SK-N-SH (cell line): ENCODE data around the gene RNASEH2B. TPM values are rescaled to one million over a fixed set of nuclear protein-coding genes. Genes with fewer than 3 reads are reported as not detected.

Source experiments
- CTCF ChIA-PET: fragments of 300-600, 350-600 bp; formaldehyde crosslinking; extraction: SDS; loops from one replicate; lab custom pipeline; 2021; lab: Yijun Ruan, JAX
- POLR2A ChIA-PET: fragments of 350-600 bp; sonication (Branson Sonifier 250); formaldehyde crosslinking; extraction: SDS; loops from one replicate; lab custom pipeline; 2020; ENCODE audit warnings: antibody characterized with exemption, inconsistent platforms; lab: Yijun Ruan, JAX
- DNase-seq: peaks from one replicate; pipeline ENCODE4 v3.0.0; 2012
- H2AFZ ChIP-seq: fragments of 200-600 bp; sonication (generic); 2 replicates; pipeline ENCODE4 v1.8.1; 2016; ENCODE audit warnings: antibody characterized with exemption, mild to moderate bottlenecking, low read depth
- H3F3A ChIP-seq: fragments of 200-600 bp; sonication (generic); replicated peaks from 2 replicates; pipeline ENCODE3; 2016; ENCODE audit warnings: antibody characterized with exemption, mild to moderate bottlenecking; ENCODE audit not compliant: insufficient read depth
- H3K27ac ChIP-seq, 2 experiments: fragments of 200-500 bp in 1 of 2; fragments of 200-600 bp in 1 of 2; sonication (Bioruptor generic) in 1 of 2; sonication (generic), shearing (Covaris generic) in 1 of 2; 2 replicates each; pipeline versions ENCODE4 v1.5.1 to v1.6.1; 2014 to 2016; ENCODE audit warnings: low read depth in 2 of 2, inconsistent platforms in 1 of 2, low read length in 1 of 2, mild to moderate bottlenecking in 1 of 2, mixed read lengths in 1 of 2
- H3K27me3 ChIP-seq: fragments of 200-600 bp; sonication (generic), shearing (Covaris generic); 2 replicates; pipeline ENCODE4 v1.6.1; 2016; ENCODE audit warnings: mixed run types; ENCODE audit not compliant: insufficient read depth
- H3K36me3 ChIP-seq, 2 experiments: fragments of 200-500 bp in 1 of 2; fragments of 200-600 bp in 1 of 2; sonication (Bioruptor generic) in 1 of 2; sonication (generic) in 1 of 2; replicated peaks in 1 of 2; 2 replicates each; pipeline versions ENCODE3 to v1.5.1; 2014 to 2016; ENCODE audit warnings: low read length in 1 of 2, mild to moderate bottlenecking in 1 of 2; ENCODE audit not compliant: insufficient read depth in 2 of 2, control insufficient read depth in 1 of 2
- H3K4me1 ChIP-seq, 2 experiments: fragments of 200-500 bp in 1 of 2; fragments of 200-600 bp in 1 of 2; sonication (Bioruptor generic) in 1 of 2; sonication (generic), shearing (Covaris generic) in 1 of 2; 2 replicates each; pipeline versions ENCODE4 v1.5.1 to v1.6.1; 2014 to 2016; ENCODE audit warnings: low read depth in 1 of 2, low read length in 1 of 2, mixed run types in 1 of 2; ENCODE audit not compliant: insufficient read depth in 2 of 2, control insufficient read depth in 1 of 2
- H3K4me2 ChIP-seq: fragments of 200-600 bp; sonication (generic), shearing (Covaris generic); 2 replicates; pipeline ENCODE4 v1.6.1; 2017; ENCODE audit warnings: mixed run types
- H3K4me3 ChIP-seq, 2 experiments: fragments of 200-500 bp in 1 of 2; fragments of 200-600 bp in 1 of 2; sonication (Bioruptor generic) in 1 of 2; sonication (generic), shearing (Covaris generic) in 1 of 2; 2 replicates each; pipeline versions ENCODE4 v1.5.1 to v1.8.1; 2014 to 2016; ENCODE audit warnings: low read depth in 2 of 2, inconsistent platforms in 1 of 2, low read length in 1 of 2, mild to moderate bottlenecking in 1 of 2, mixed read lengths in 1 of 2, moderate library complexity in 1 of 2
- H3K79me2 ChIP-seq: fragments of 200-600 bp; sonication (generic); 2 replicates; pipeline ENCODE4 v1.8.1; 2017; ENCODE audit warnings: mild to moderate bottlenecking; ENCODE audit not compliant: insufficient read depth
- H3K9ac ChIP-seq: fragments of 200-600 bp; sonication (generic); 2 replicates; pipeline ENCODE4 v1.6.1; 2017; ENCODE audit warnings: mixed run types
- H3K9me2 ChIP-seq: fragments of 200-600 bp; sonication (generic); 2 replicates; pipeline ENCODE4 v1.6.1; 2017; ENCODE audit warnings: mixed run types
- H3K9me3 ChIP-seq: fragments of 200-600 bp; sonication (generic); 2 replicates; pipeline ENCODE4 v1.6.1; 2017; ENCODE audit warnings: mixed run types, mild to moderate bottlenecking, moderate library complexity
- H4K20me1 ChIP-seq: fragments of 200-600 bp; sonication (generic); 2 replicates; pipeline ENCODE4 v1.6.1; 2017; ENCODE audit warnings: mild to moderate bottlenecking, mixed run types; ENCODE audit not compliant: insufficient read depth
- CHD2 ChIP-seq: fragments of 150-350 bp; IDR thresholded peaks from 2 replicates; pipeline ENCODE4 v1.6.1; 2018; ENCODE audit warnings: low read length; ENCODE audit not compliant: partially characterized antibody
- ELF1 ChIP-seq: IDR thresholded peaks from 2 replicates; pipeline ENCODE4 v1.4.0; 2012
- EZH2phosphoT487 ChIP-seq: fragments of 200-600 bp; sonication (generic); IDR thresholded peaks from 2 replicates; pipeline ENCODE4 v1.6.1; 2017; ENCODE audit warnings: low read depth, mixed run types, mild to moderate bottlenecking, antibody characterized with exemption, moderate library complexity, borderline replicate concordance
- FOSL2 ChIP-seq: IDR thresholded peaks from 2 replicates; pipeline ENCODE4 v1.4.0; 2012; ENCODE audit warnings: low read depth, mild to moderate bottlenecking, moderate library complexity, borderline replicate concordance
- FOXJ3 ChIP-seq: sonication (generic); formaldehyde crosslinking; IDR thresholded peaks from 2 replicates; pipeline ENCODE4 v1.5.1; 2020; ENCODE audit warnings: mild to moderate bottlenecking, missing genetic modification reagents
- JUND ChIP-seq: IDR thresholded peaks from 2 replicates; pipeline ENCODE4 v1.4.0; 2012
- RFX5 ChIP-seq: IDR thresholded peaks from 2 replicates; pipeline ENCODE4 v1.6.1; 2012; ENCODE audit warnings: mild to moderate bottlenecking, improper control_type of control experiment, low read length
- RXRA ChIP-seq: IDR thresholded peaks from 2 replicates; pipeline ENCODE4 v1.4.0; 2012; ENCODE audit warnings: low read depth, mild to moderate bottlenecking, borderline replicate concordance
- TAF1 ChIP-seq: IDR thresholded peaks from 2 replicates; pipeline ENCODE4 v1.6.1; 2012; ENCODE audit warnings: low read depth, mild to moderate bottlenecking, low read length, moderate library complexity, borderline replicate concordance
- TCF12 ChIP-seq: IDR thresholded peaks from 2 replicates; pipeline ENCODE4 v1.4.0; 2012
- ZBTB33 ChIP-seq: IDR thresholded peaks from 2 replicates; pipeline ENCODE4 v1.4.0; 2012; ENCODE audit warnings: low read depth, borderline replicate concordance
- WGBS: methylation state at CpG from one replicate; pipeline ENCODE4 v1.1.6; 2017; ENCODE audit warnings: low lambda C conversion rate; 5-methylcytosine and 5-hydroxymethylcytosine counted together
- polyA plus RNA-seq, 3 experiments: library from polyadenylated mRNA; depleted of rRNA; stranded (reverse); fragments of >200 nt; gene quantifications; 2 replicates each; pipeline ENCODE4 v1.2.3, GENCODE V29; 2012

Gene RNASEH2B
- polyA plus RNA-seq, 1 of the 3 experiments (the other 2 are of a cell fraction), result 13.0 TPM

- H3K27ac ChIP-seq, result no peak overlapping the region
- no peak overlapping the region for H3K9ac ChIP-seq
- no peaks in the 10 kb centered on the region for H3K36me3 ChIP-seq
- no peaks in the 10 kb centered on the region for H3K27me3 ChIP-seq
- no peak for TF ChIP-seq TCF12
- TF ChIP-seq TAF1, result no peak
- no peak for TF ChIP-seq FOXJ3
- no peak for TF ChIP-seq CHD2
- TF ChIP-seq, all 33 proteins: peak for 0
- ChIA-PET POLR2A (no interaction called here), CTCF (no interaction called here)
- no peak for DNase-seq
- no peaks in the 10 kb centered on the region for H3K9me2 ChIP-seq
- H3K9me3 ChIP-seq, result no peaks in the 10 kb centered on the region
- H3K4me3 ChIP-seq, result no peak overlapping the region
- H3K79me2 ChIP-seq, result no peaks in the 10 kb centered on the region
- no peak overlapping the region for H3K4me2 ChIP-seq
- H3F3A ChIP-seq, result no peaks in the 10 kb centered on the region
- 31% methylated on average over 2 of the region's 2 CpGs for WGBS
- H2AFZ ChIP-seq, result no peak overlapping the region
- H3K4me1 ChIP-seq, result no peaks in the 10 kb centered on the region; a peak in 1 of 4 replicates
- no peaks in the 10 kb centered on the region for H4K20me1 ChIP-seq
Observed at GRCh38 chr13:50873467-50873866, 36.1 kb upstream of the RNASEH2B start.

- Histone ChIP-seq H4K20me1 (no peaks in the 10 kb centered on the region), H3F3A (no peaks in the 10 kb centered on the region), H2AFZ (no peak overlapping the region), H3K9me3 (no peaks in the 10 kb centered on the region), H3K4me3 (no peak overlapping the region), H3K27me3 (no peaks in the 10 kb centered on the region), H3K9me2 (no peaks in the 10 kb centered on the region), H3K9ac (no peak overlapping the region), H3K4me1 (no peaks in the 10 kb centered on the region; a peak in 1 of 4 replicates), H3K36me3 (no peaks in the 10 kb centered on the region), H3K79me2 (no peaks in the 10 kb centered on the region), H3K4me2 (no peak overlapping the region), H3K27ac (no peak overlapping the region)
- 62% methylated on average over 2 of the region's 2 CpGs for WGBS
- no peak for DNase-seq
- TF ChIP-seq ELF1, result no peak
- TF ChIP-seq ZBTB33, result no peak
- no peak for TF ChIP-seq FOSL2
- TF ChIP-seq RFX5, result no peak
- no peak for TF ChIP-seq RXRA
- TF ChIP-seq EZH2phosphoT487, result no peak
- no peak for TF ChIP-seq JUND
- CTCF ChIA-PET, result no interaction called here
- POLR2A ChIA-PET, result no interaction called here
Observed at GRCh38 chr13:50873991-50874390, 35.6 kb upstream of the RNASEH2B start.
